Measurements from ENCODE around the gene MARK3.

MARK3 gene

DNA sequence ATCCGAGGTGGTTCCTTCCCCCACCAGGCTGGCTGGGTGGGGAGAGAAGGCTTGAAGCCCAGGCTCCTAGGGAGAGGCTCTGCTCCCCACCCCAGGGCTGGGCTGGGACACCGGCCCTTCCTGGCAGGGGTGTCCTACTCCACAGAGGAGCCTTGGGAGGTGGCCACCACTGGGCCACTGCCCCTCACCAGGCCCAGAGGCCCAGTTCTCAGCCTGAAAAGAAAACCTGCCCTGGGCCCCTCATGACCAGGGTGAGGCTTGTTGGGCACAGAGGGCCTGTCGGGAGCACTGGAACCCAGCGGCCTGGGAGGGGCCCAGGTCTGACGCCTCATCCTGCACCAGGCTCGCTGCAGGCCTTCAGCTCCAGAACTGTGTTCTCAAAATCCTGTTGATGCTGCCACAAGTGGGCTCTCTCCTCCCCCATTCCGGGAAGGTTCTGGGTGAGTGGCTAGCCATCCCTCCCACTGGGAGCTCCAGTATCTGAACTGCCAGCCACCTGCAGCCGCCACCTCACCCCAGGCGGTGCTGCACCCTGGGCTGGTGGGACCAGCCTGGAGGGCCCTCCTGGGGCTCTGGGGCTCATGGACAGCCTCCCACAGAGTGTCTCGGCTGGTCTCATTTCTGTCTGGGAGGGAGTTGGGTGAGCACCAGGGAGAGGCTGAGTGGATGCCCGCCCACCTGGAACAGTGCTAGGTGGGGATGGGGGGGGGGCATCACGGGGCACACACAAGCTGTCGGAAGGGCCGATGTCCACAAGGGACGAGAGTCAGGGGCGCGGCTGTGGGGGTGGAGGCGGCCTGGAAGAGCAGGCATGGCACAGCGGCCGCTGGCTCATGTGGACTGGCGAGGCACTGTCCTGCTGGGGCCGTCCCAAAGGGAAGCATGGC is 165.5 kb downstream of the MARK3 start:
- DNase-seq (ENCODE audit: low spot score), result no peak

DNA sequence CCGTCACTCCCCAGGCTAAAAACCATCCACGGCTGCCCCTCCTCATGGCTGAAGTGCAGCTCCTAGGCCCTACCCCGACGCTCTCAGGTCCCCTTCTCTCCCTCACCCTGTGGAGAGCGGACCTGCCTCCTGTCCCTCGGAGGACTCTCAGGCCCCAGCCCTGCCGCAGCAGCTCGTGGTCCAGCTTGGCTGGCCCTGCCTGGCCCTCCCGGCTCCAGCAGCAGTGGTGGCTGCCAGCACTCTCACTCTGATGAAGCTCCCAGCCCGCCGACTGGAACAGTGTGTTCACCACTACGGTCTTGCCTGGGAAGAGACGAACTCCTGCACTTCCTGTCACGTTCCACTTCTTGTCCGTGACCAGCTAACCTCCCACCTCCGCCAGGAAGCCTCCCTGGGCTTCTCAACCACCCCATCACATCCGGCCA is 166.1 kb downstream of the MARK3 start:
- DNase-seq (ENCODE audit: low spot score), result peak; percentile 57

DNA sequence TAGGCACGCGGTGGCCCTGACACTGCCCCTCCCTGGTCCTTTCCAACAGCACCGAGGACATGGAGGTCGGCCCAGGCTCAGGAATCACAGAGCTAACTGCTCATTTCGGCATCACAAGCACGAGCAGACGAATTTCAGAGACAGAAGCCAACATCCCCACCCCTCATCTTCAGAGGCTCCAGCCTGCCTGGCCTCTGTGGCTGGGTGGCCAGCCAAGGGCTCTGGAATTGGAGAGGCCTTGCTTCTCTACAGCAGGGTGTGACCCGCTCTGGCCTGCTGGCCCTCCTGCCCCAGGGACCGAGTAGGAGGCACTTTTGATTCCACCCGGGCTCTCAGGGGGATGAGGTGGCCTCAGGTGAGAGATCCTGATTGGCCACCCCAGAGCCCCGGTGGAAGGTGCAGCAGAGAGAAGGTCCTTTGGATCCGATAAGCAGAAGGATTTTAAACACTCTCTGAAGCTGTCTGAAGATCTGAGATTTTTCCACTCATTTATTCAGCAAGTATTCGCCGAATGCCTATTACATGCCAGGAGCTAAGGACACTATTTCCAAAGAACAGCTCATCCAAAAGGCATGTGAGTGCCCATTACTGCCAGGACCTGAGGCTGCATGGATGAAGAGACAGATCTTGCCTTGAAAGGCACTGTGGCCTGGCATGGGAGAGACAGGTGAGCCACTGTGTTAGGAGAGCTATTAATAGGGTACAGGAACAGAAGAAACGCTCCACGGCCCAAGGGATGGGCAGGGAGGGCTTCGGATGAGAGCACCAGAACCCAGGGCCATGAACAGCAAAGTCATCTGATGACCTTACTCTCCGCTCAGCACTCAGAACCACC is 167.0 kb downstream of the MARK3 start:
- peak; percentile 73 for DNase-seq (ENCODE audit: low spot score)

DNA sequence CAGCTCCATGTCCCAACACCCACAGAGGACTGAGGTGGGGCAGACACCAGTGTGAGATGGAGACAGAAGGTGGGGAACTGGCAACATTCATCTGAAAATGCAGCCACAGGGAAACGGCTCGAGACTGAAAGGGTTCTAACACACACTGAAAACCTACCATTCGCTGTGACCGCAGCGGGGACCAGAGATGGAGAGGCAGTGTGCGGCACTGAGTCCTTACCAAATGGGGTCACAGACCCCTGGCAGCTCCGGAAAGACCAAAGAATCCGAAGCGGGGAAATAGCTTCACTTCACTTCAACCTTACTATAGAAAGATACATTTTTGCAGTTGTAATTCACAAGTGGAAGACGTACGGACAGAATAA is 167.6 kb downstream of the MARK3 start:
- no peak for DNase-seq (ENCODE audit: low spot score)

Measured in cerebellar cortex (tissue), 1 donor.